Coronary artery (tissue), 2 donors: ENCODE measurements around the gene DOLPP1.
"Not testable (repeated sequence)": the region's sequence is repeated elsewhere in the genome, so short reads cannot be mapped to it uniquely, and the experiment has no call there.

Source experiments
- DNase-seq: peaks from one replicate; pipeline ENCODE4 v3.0.0-alpha.2; 2017; ENCODE audit warnings: low spot score
- H3K27ac ChIP-seq, 2 donors: fragments of 200-600 bp; sonication (generic); one replicate each; pipeline ENCODE4 v1.5.1; 2016 to 2019
- H3K4me3 ChIP-seq: fragments of 200-600 bp; sonication (generic); 2 replicates; pipeline ENCODE4 v1.5.1; 2016; ENCODE audit warnings: mild to moderate bottlenecking, moderate library complexity
- CTCF ChIP-seq: fragments of 200-600 bp; sonication (generic); IDR thresholded peaks from one replicate; pipeline ENCODE4 v1.5.1; 2019; ENCODE audit warnings: antibody characterized with exemption

Gene DOLPP1

GRCh38 chr9:129110740-129111527, 30.0 kb downstream of the DOLPP1 start, which contains the start of the genes CRAT and PTPA:
TSS of gene CRAT (minus strand) at chr9:129110793. CDS start at chr9:129110509, 284 bp downstream.
TSS of gene PTPA (plus strand) at chr9:129111415. CDS start at chr9:129111601, 186 bp downstream.
- Histone ChIP-seq H3K27ac (peak within 1 kb of the TSS; percentile 88 to 91), H3K4me3 (peak within 1 kb of the TSS; percentile 99)
- peak; percentile 98 for DNase-seq
- no peak for TF ChIP-seq CTCF

GRCh38 chr9:129111528-129112151, 30.7 kb downstream of the DOLPP1 start:
- no peak for DNase-seq
- Histone ChIP-seq H3K27ac (peak overlapping the region; percentile 88 to 91), H3K4me3 (peak overlapping the region; percentile 99)
- no peak for TF ChIP-seq CTCF

DNA sequence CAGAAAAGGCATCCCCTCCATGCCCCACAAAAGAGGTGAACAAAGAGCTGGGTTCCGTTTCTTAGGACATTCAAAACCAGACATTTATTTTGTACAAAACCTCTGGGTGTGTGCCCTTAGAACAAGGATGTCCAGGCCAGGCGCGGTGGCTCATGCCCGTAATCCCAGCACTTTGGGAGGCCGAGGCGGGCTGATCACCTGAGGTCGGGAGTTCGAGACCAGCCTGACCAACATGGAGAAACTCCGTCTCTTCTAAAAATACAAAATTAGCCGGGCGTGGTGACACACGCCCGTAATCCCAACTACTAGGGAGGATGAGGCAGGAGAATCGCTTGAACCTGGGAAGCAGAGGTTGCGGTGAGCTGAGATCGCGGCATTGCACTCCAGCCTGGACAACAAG, 31.6 kb downstream of the DOLPP1 start:
- DNase-seq, H3K27ac ChIP-seq: not testable (repeated sequence)
- peak overlapping the region; percentile 99 for H3K4me3 ChIP-seq

DNA sequence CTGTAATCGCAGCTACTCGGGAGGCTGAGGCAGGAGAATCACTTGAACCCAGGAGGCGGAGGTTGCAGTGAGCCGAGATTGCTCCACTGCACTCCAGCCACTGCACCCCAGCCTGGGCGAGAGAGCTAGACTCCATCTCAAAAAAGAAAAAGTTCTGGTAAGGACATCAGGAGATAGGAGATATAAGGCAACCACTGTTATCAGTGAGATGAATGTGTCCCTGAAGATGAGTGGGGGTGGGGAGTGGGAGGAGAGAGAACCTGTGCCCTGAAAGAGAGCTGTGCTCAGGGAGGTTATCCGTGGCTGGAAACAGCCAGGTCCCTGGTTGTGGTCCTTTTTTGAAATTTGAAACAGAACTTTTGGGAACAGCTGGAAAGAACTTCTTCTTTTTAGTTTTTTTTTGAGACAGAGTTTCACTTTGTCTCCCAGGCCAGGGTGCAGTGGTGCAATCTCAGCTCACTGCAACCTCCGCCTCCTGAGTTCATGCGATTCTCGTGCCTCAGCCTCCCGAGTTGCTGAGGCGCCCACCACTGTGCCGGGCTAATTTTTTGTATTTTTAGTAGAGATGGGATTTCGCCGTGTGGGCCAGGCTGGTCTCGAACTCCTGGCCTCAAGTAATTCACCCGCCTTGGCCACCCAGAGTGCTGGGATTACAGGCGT, 32.9 kb downstream of the DOLPP1 start:
- H3K27ac ChIP-seq, result peak overlapping the region in 1 of 2 donors; percentile 17
- TF ChIP-seq CTCF, result no peak
- H3K4me3 ChIP-seq, result no peak overlapping the region
- no peak for DNase-seq

- no peak for DNase-seq
- no peak overlapping the region for H3K27ac ChIP-seq
- no peak for TF ChIP-seq CTCF
- no peak overlapping the region for H3K4me3 ChIP-seq
Measured at GRCh38 chr9:129118799-129119198, 37.9 kb downstream of the DOLPP1 start.

DNA sequence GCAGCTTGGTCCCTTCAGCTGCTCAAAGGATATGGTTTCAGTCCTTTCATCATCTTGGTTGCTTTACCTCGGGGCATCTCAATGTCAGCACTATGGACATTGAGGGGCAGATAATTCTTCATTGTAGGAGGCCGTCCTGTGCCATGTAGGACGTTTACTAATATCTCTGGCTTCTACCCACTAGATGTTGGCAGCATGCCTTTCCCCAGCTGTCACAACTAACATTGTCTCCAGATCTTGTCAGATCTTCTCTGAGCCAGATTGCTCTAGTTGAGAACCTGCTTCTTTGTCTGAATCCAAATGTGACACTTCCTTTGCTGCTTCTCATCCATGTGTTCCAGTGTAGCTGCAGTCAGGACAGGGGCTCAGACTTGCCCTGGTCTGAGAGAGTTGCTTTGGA, 40.6 kb downstream of the DOLPP1 start:
- Histone ChIP-seq H3K4me3 (no peak overlapping the region), H3K27ac (no peak overlapping the region)
- no peak for DNase-seq
- TF ChIP-seq CTCF, result no peak

DNA sequence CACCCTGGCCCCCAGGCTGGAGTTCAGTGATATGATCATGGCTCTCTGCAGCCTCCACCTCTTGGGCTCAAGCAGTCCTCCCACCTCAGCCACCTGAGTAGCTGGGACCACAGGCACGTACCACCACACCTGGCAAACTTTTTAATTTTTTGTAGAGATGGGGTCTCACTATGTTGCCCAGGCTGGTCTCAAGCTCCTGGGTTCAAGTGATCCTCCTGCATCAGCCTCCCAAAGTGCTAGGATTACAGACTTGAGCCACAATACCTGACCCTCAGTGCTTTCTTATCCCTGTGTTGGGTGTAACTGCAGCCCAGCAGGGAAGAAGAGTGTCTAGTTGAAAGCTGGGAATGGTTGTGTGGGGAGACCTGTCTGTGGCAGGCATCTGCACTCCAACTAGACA, 41.2 kb downstream of the DOLPP1 start:
- TF ChIP-seq CTCF, result no peak
- DNase-seq, result no peak
- Histone ChIP-seq H3K4me3 (no peak overlapping the region), H3K27ac (no peak overlapping the region)

DNA sequence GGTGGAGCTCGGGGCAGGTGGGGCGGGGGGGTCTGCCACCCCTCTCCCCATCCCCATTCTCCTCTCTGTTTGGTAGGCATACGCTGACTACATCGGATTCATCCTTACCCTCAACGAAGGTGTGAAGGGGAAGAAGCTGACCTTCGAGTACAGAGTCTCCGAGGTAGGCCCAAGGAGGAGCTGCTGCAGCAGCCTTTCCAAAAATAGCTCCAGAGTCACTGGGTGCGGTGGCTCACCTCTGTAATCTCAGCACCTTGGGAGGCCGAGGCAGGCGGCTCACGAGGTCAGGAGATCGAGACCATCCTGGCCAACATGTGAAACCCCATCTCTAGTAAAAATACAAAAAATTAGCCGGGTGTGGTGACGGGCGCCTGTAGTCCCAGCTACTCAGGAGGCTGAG, 42.1 kb downstream of the DOLPP1 start:
- not testable (repeated sequence) for H3K4me3 ChIP-seq, DNase-seq, H3K27ac ChIP-seq
